Hematopoietic multipotent progenitor cell treated with erythropoietin and hydrocortisone succinate and interleukin-3 and kit ligand, for 6 days (in vitro differentiated cells): ENCODE data around the gene RILPL2.
"Not testable (repeated sequence)": the region's sequence is repeated elsewhere in the genome, so short reads cannot be mapped to it uniquely, and the experiment has no call there.

Experiments used
- DNase-seq: peaks from one replicate; pipeline ENCODE4 v3.0.0-alpha.2; 2015

Gene RILPL2

DNA sequence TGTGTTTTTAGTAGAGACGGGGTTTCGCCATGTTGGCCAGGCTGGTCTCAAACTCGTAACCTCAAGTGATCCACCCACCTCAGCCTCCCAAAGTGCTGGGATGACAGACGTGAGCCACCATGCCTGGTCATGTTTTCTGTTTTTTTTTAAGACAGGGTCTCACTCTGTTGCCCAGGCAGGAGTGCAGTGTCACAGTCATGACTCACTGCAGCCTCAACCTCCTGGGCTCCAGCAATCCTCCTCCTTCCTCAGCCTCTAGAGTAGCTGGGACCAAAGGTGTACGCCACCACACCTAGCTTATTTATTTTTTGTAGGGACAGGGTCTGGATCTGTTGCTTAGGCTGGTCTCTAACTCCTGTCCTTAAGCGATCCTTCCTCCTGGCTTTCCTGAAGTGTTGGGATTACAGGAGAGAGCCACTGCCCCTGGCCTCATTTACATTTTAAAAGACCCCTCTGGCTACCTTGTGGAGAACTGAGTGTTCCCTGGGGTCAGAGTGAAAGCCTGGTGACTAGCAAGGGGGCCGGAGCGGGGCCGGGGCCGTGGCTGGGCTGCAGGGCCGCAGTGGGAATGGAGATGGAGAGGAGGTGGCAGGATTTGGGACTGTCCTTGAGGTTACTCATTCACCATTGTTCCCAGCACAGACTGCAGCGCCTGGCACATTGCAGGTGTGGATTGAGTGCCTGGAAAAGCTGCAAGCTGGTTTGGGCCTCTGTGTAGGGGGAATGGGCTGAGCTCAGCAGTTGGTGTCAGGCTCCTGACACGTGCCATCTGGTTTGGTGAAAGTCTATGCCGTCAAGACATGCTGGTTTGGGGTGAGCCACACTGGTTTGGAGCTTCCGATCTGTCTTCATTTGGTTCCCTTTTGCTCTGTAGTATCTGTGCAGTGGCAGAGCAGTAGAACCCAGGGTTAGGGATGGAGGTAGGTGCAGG is 34.5 kb downstream of the RILPL2 start:
- no peak for DNase-seq

DNA sequence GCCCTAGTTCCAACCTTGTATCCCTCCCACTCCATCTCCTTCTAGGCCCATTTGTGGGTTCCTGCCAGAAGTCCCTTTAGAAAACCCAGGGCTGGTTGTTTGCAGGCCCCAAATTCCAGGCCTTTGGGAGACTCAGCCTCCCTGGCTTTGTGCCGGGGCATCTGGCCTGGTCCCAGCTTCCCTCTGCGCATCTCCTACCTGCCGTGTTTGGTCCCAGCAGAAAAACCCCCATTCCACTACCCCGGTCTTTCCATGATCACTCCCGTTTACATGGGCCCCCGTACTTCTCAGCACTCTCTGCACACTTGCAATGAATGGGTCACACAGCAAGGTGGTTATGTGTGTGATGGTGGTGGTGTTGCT is 37.2 kb downstream of the RILPL2 start:
- DNase-seq: no peak

DNA sequence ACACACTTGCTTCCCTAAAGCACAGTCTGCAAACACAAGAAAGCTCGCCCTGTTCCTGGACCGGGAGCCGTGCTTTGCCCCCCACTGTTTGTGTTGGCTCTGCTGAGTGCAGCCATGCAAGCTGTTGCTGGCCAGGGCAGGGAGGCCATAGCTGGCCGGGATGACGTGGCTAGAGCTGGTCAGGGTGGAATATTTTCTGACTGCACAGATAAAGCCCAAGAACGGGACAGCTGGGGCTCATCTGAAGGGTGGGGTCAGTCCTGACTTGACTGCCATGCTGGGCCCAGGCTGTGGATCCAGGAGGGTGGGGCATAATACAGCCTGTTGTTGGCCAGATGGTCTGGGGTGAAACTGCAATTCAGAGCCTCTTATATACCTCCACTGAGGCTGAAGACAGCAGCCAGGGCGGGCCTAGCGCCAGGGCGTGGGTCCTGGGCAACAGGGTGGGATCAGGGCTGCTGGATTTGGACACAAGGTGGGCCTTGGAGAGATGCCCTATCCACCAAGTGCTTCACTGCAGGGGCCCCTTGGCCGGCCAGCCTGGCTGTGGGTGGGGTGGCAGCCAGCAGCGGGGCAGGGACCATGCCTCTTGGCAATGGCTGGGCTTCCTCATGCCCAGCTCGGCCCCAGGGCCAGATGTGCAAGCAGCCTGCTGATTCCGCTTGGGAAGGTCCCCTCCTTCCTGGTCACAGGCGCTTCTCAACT is 37.8 kb downstream of the RILPL2 start:
- no peak for DNase-seq

DNA sequence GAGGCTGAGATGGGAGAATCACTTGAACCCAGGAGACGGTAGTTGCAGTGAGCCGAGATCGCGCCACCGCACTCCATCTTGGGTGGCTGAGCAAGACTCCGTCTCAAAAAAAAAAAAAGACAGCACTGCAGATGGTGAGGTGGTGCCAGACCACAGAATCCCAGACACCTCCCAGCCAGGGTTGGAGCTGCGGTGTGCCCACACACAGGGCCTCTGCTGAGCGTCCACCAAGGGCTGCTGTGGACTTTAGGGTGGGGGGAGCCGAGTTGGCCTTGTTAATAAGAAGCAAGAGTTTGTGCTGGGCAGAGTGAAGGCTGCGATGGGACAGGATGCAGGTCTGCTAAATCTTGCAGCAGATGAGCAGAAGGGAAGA is 38.3 kb downstream of the RILPL2 start:
- no peak for DNase-seq

DNA sequence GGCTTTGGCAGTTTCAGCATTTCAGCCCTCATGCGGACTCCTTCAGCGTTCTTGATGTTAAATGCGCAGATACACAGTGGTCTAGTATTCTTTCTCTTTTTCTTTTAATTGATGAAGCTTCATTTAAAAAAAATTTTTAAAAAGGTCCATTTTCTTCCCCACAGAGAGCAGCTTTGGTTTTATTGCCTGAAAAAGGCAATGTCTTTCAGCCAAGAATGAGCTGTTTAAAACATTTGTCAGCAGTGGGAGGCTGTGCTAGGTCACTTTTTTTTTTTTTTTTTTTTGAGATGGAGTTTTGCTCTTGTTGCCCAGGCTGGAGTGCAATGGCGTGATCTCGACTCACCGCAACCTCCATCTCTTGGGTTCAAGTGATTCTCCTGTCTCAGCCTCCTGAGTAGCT is 39.1 kb downstream of the RILPL2 start:
- DNase-seq: no peak

DNA sequence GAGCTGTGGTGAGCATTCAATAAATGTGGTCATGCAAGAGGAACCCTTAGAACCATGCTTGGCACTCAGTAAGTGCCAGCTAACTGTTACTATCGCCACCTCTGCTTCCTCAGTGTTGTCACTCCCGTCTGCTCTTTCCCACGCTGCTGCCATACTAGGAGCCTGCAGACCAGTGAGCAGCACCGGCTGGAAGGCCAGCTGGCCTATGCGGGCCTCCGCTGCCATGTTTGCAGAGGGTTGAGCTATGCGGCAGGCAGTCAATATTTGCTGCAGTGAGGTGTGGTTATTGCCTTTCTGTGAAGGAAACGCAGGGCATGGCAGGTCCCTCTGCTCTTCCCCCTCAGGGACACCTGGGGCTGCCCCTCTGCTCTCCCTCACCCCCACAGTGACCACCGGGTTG is 39.5 kb downstream of the RILPL2 start:
- DNase-seq: no peak

DNA sequence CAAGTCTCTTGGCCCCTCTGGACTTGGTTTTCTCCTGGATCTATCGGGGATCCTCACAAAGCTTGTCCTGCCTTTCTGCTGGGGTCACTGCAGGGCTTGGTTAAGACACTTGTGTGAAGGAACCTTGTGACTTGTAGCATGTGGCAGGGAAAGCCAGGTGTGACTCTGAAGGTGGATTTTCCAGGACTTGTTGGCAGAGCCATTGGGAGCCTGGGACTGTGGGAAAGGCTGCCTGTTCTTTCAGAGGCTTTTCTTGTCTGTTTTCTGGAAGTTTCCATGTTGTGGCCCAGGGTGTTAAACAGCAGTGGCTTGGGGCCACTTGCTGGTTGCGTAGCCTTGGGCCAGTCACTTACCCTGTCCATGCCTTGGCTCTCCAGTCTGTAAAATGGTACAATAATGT is 39.9 kb downstream of the RILPL2 start:
- DNase-seq: no peak

DNA sequence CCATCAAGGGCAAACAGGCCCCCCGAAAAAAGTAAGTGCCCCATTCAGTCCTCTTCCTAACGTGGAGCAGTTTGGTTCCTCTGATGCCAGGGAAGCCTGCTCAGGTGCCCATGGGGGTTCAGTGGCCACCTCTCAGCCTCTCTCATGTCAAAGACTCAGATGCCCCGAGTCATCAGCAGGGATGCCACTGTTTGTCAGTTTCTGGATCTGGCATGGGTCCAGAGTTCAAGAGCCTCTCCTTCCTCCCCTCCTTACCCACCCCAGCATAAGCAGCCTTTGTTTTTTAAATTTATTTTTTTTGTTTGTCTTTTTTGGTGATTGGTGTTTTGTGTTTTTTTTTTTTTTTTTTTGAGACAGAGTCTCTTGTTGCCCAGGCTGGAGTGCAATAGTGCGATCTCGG is 41.2 kb downstream of the RILPL2 start:
- DNase-seq: peak; percentile 55

DNA sequence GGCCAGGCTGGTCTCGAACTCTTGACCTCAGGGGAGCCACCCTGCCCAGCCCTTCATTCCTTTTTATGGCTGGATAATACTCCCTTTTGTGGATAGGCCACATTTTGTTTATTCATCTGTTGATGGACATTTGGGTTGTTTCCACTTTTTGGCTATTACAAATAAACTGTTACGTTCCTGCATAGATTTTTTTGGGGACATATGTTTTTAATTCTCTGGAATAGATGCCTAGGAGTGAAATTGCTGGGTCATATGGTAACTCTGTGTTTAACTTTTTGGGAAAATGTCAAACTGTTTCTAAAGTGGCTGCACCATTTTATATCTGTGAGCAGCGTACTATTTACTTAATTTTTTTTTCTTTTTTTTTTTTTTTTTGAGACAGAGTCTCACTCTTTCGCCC is 42.7 kb downstream of the RILPL2 start:
- DNase-seq: no peak

DNA sequence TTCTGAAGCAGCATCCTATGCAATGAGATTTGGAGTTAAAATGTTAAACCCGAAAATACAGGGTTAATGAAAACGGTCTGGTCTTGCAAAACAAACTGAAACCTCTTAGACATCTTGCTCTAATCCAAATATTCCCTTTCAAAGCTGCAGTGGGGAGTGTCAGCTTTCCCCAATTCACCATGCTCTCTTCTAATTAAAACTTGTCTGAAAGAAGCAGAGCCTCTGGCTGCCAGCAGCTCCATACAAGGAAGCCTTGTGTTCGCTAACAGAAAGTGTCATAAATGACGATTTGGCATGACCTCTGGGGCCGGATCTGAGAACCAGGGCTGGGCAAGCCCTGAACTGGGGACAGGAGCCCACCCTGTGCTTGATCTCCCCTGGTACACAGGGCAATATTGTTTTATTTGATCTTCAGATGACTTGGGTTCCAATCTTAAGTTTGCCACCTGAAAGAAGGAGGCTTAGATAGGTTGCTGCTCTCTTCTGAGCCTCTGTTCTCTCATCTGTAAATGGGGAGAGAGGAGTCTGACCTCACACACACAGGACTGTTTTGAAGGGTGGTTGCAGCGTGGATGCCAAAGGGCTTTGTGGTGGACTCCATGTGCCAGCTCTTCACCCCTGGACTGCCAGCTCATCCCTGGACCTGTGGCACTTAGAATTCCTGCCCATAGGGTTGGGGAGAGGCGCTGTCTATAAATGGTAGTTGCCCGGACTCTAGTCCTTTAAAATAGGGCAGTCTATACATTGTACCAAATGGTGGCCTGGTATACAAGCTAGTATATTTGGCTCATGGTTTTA is 44.7 kb downstream of the RILPL2 start:
- DNase-seq: no peak

DNA sequence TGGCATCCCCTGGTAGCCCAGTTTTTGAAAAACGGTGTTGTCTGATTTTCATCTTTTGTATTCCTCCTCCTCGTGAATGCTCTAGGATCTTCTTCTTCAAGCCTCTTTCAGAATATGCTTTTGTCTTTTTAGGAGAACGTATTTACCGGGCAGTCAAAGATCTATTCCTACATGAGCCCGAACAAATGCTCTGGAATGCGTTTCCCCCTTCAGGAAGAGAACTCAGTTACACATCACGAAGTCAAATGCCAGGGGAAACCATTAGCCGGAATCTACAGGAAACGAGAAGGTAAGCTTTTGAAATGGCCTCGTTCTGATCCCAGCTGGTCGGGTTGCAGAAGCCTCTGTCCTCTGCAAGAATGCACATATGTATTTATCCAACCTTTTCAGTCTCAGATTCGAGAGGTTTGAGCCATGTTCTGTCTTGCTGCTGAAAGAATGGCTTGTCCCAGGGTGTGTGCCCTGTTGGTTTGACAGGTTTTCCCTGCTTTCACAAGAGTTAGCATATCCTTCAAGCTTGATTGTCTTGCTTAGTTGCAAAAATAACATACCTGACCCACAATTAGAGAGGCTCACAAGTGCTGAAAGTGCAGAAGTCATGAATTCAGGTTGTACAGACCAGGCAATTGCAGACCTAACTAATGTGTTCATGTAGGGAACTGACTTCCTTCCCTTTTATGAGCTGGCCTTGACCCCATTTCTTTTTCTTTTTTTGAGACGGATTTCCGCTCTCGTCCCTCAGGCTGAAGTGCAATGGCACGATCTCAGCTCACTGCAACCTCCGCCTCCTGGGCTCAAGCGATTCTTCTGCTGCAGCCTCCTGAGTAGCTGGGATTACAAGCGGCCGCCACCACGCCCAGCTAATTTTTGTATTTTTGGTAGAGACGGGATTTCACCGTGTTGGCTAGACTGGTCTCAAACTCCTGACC is 45.7 kb downstream of the RILPL2 start:
- peak; percentile 32 for DNase-seq

DNA sequence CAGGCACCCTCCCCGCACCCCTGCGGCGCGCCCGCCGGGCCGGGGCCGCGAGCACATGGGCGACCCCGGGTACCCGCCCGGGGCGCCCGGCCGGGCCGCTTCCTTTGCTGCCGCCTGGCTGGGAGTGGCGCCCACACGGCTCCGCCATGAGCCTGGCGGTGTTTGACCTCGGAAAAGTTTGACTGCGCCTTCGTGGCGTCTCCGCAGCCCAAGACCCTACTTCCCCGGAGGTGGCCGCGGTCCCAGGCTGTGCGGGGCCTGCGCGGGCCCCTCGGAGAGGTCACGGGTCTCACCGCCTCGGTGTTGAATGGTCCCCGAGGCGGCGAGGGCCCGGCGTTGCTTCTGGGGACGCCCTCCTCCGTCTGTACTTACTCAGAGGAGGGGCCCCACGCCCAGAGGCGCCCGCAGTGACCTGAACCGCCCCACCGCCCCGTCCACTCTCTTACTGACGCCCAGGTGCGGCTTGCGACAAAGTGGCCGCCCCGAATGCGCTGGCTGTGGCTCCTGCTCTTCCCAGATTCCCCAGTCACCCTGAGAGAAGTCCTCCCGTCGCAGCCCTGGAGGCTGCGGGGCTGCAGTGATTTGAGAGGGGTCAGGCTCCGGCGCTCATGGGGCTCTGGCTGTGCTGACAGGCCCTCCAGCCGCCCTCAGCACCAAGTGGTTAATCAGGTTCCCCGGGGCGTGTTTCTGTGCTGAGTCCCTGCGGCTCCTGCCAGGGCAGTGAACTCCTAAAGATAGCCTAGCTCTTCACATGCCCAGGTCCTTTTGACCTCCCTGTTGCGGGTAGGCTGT is 46.7 kb downstream of the RILPL2 start:
- peak; percentile 61 for DNase-seq

DNA sequence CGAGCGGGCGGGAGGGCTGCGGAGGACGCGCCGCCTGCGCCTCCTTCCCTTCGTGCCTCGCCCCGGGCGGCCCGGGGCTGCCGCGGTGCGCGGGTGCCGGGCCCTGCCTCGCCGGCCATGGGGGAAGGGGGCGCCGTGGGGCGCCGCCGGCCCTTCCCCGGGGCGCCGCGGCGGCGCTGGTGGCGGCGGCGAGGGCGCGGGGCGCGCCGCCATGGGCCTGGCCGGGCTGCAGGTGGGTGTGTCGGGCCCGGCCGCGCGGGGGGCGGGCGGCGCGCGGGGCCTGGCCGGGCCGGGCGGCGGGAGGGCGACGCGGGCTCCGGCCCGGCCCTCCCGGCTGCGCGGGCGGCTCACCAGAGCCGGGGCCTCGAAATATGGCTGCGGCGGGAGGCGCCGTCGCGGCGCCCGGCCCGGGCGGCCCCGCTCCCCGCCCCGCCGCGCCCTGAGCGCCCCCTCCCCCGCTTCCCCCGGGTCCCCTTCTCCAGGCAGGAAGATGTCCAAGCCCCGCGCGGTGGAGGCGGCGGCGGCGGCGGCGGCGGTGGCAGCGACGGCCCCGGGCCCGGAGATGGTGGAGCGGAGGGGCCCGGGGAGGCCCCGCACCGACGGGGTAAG is 47.4 kb downstream of the RILPL2 start:
- no peak for DNase-seq

DNA sequence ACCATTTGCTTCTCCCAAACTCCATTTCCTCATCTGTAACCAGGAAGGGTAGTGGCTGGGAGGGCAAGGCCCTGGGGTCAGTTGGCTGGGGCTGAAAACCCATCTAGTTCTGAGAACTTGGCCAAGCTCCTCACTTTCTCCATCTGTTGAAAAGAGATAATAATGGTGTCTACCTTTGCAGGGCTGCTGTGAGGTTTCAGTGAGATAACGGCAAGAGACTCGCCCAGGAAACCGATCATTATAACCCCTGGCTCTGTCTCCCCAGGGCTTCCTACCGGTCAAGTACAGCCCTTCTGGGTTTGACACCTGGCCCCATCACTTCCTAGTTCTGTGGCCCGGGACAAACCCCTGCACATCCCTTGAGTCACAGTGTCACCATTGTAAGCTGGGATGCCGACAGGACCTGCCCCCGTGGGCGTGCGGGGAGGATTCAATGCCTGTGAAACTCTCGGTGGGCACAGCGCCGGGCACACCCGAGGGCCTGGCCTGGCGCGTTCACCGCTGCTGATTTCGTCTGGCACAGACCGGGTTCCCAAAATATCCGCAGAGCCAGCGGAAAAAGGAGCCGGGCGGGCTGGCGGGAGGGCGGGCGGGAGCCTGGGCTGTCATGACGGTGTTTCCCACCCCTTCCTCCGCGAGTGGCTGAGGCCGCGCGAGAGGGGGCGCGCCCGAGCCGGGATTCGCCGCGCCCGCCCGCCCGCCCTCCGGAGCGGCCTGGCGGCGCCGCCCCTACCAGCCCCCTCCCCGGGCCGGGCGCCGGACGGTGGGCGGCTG is 48.1 kb downstream of the RILPL2 start:
- peak; percentile 92 for DNase-seq

DNA sequence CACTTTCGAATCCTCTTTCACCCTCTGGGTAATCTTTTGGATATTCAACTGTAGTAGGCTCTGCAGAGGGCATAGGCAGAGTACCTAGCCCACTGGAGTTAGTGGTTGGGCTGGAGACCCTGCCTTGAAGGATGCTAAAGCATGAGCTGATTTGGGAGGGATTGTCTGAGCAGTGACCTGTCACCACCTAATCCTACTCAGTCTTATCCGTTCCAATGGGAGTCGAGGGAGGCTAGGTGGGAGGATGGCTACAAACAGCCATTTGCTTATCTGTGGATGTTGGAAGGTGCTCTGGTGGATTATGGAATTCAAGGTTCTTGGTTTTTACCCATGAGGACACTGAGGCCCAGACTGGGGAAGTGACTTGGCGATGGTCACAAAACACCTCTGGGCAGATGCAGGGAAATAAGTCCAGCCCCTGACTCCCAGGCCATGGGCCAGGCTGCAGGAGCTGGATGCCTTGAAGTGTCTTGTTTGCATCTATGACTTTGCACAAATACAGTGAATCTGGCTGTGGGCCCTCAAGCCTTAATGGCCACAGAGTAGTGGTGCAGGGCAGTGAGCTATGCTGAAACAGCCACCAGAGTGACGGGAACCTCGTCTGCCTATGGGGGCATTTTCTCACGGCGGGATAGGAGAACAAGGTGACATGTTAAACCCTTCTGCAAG is 48.8 kb downstream of the RILPL2 start:
- DNase-seq: peak; percentile 35

DNA sequence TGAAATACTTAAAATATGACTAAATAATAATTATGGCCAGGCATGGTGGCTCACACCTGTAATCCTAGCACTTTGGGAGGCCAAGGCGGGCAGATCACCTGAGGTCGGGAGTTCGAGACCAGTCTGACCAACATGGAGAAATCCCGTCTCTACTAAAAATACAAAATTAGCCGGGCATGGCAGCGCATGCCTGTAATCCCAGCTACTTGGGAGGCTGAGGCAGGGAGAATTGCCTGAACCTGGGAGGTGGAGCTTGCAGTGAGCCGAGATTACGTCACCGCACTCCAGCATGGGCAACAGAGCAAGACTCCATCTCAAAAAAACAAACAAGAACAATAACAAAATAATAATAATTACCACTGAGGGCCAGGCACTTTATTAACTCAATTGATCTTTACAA is 50.9 kb downstream of the RILPL2 start:
- DNase-seq: not testable (repeated sequence)

DNA sequence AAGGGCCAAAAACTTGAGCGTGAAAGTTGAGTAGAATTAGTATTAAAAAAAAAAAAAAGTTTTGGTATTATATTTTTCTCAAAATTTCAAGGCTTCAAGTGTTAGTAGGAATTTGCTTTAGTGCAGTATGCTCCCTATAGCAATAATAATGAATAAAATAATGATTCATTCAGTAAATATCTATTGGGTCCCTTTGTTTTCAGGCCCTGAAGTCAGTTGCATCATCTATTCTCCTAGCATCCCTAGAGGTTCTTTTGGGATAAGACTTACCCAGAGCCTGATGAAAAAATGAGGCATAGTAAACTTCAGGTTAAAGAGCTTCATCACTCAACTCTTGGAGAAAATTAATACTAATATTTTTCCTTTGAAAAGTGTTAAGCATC is 51.5 kb downstream of the RILPL2 start:
- no peak for DNase-seq

DNA sequence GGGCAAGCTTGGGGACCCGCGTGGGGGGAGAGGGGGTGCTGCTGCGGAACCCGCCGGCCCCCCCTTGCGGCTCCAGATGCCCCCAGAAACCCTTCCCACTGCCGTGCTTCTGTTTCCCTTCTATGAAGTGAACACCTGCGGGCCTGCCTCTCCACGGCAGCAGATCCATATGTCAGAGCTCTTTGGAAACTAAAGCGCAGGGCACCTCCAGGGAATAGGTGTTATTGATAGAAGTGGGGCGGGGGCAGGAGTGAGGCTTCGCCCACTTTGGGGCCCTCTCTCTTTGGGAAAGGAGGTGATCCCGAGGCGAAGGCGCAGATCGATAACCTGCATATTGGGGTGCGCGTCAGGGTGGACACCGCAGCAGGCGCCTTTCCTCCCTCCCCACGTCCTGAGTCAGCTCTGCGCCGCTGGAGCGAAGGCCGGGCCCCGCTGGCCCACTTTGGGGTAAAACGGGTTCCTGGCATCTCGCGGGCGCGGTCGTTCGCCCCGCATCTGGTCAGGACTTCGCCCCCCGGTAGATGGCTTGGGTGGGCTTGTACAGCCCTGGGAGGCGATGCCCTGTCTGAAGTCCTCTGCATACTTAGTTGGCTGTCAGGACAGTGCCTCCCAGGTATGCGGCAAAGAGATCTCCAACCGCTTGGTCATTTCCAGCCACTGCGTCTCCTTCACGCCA is 52.0 kb downstream of the RILPL2 start:
- DNase-seq: peak; percentile 35

DNA sequence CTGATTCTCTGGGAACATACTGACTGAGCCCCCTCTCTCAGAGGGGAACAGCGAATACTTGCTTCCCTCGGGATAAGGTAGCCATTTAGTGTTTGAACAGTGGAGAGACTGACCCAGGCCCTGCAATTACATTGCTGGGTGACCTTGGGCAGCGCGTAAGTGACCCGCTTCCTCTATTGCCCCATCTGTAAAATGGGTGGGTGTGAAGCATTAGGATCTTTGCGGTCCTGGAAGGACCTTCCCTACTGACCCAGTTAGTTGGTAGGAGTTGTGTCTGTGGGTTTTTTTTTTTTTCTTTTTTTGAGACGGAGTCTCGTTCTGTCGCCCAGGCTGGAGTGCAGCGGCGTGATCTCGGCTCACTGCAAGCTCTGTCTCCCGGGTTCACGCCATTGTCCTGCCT is 53.8 kb downstream of the RILPL2 start:
- no peak for DNase-seq
